NCI-H1105 treated with DMSO at 0.1 percent for 48 hours (cell line): ENCODE measurements around the gene JAKMIP3.

Experiments used
- DNase-seq: peaks from one replicate; lab custom pipeline; 2025; lab: John Stamatoyannopoulos, UW

The JAKMIP3 gene

GRCh38 chr10:132097609-132098377 lies 32.0 kb downstream of the JAKMIP3 start:
- DNase-seq = no peak

GRCh38 chr10:132098539-132099388 lies 33.0 kb downstream of the JAKMIP3 start:
- no peak for DNase-seq

- DNase-seq = no peak
These were observed 33.8 kb downstream of the JAKMIP3 start for GRCh38 chr10:132099389-132100090.

GRCh38 chr10:132100091-132100481 lies 34.3 kb downstream of the JAKMIP3 start:
- no peak for DNase-seq

GRCh38 chr10:132100556-132101349 lies 35.0 kb downstream of the JAKMIP3 start:
- no peak for DNase-seq

GRCh38 chr10:132101529-132101928 lies 35.8 kb downstream of the JAKMIP3 start:
- DNase-seq = no peak

GRCh38 chr10:132102071-132102716 lies 36.4 kb downstream of the JAKMIP3 start:
- DNase-seq = no peak

GRCh38 chr10:132102717-132103110 lies 37.0 kb downstream of the JAKMIP3 start:
- DNase-seq = no peak

GRCh38 chr10:132103116-132103910 lies 37.6 kb downstream of the JAKMIP3 start:
- DNase-seq = no peak

GRCh38 chr10:132104062-132104461 lies 38.3 kb downstream of the JAKMIP3 start:
- DNase-seq = no peak

GRCh38 chr10:132104471-132105301 lies 38.9 kb downstream of the JAKMIP3 start:
- no peak for DNase-seq

- DNase-seq = no peak
These were observed 39.7 kb downstream of the JAKMIP3 start for GRCh38 chr10:132105302-132105995.

- DNase-seq = no peak
These were observed 40.7 kb downstream of the JAKMIP3 start for GRCh38 chr10:132106431-132106830.

- DNase-seq = no peak
These were observed 41.6 kb downstream of the JAKMIP3 start for GRCh38 chr10:132107186-132107948.

- no peak for DNase-seq
These were observed 42.5 kb downstream of the JAKMIP3 start for GRCh38 chr10:132107949-132108877.

- DNase-seq = no peak
These were observed 43.8 kb downstream of the JAKMIP3 start for GRCh38 chr10:132109341-132110110.
